ENCODE results near the gene ABCB4.

The ABCB4 gene

GRCh38 chr7:87475359-87476178 is at the start of gene ABCB4:
Gene ABCB4 (minus strand): TSS chr7:87475680. CDS start chr7:87475465, 215 bp downstream.
- DNase-seq (ENCODE audit: low read depth), result no peak

- no peak for DNase-seq (ENCODE audit: low read depth)
Observed at GRCh38 chr7:87518735-87519134, 43.3 kb upstream of the ABCB4 start.

- no peak for DNase-seq (ENCODE audit: low read depth)
Observed at GRCh38 chr7:87517891-87518290, 42.4 kb upstream of the ABCB4 start.

DNA sequence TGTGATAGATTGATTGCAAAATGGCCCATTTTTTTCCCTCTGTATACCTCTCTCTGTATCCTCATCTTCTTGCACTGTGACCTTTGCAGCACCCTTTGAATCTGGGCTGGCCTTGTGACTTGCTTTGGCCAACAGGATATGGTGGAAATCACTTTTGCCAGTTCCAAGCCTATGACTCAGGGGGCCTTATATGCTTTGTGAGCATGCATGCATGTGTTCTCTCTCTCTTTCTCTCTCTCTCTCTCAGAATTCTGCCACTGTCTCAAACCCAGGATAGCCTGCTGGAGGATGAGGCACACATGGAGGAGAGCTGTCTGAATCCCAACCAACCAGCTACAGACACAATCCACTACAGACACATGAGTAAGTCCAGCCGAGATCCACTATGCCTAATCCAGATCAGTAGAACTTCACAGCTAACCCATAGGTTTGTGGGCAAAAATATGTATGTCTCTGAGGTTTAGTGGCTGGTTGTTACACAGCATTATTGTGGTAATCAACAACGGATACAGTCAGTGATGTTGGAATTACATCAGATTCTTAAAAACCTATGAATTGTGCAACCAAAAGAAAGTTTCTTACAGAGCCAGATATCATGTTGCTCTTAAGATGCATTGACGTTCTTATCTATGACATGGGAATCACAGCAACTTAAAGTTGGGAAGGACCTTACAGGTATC is 41.8 kb upstream of the ABCB4 start:
- no peak for DNase-seq (ENCODE audit: low read depth)

DNA sequence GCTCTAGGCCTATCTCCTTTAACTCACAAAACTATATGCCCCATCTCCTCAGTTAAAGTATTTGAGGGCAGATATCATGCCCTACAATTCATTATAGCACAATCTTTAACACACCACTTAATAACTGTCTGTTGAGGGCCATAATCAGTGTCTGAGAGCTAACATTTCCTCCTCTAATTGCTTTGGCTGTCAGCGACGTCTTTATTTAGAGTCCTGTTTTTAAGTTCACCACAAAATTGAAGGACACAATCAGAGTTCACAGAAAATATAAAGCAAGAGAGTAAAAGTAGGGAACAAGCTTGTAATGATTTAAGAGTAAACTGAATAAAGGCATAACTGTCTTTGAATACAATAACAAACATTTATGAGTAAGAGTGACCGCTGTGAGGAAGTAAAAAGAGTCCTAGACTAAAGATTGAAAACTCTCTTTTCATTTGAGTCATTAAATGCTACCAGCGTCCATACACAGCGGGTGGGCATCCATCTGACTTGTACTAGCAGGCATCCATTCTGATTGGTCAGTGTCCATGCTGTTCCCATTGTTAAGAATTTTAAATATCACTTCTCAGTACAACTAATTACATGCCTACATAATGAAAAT is 38.4 kb upstream of the ABCB4 start:
- no peak for DNase-seq (ENCODE audit: low read depth)

GRCh38 chr7:87512906-87513305 is 37.4 kb upstream of the ABCB4 start:
- no peak for DNase-seq (ENCODE audit: low read depth)

GRCh38 chr7:87511510-87511909 is 36.0 kb upstream of the ABCB4 start:
- no peak for DNase-seq (ENCODE audit: low read depth)

DNA sequence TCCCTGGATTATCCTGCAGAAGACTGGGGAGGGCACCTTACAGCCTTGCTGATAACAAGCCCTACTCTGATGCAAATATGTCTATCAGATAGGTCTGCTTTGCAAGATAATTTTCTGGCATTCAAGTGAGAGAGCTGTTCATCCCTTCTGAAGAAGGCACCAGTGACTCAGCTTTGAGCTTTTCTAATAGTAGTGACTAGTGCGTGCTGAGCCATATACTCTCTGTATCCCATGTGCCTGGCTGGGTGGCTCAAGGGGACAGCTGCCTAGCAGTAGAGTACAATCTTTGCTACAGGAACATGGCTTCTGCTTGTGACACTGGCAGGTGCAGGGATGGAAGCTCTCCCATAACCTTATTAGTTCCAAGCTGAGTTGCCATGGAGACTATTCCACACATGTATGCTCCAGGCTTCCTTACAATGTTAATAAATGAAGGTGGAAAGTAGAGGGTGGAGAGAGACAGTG is 35.0 kb upstream of the ABCB4 start:
- DNase-seq (ENCODE audit: low read depth), result no peak

DNA sequence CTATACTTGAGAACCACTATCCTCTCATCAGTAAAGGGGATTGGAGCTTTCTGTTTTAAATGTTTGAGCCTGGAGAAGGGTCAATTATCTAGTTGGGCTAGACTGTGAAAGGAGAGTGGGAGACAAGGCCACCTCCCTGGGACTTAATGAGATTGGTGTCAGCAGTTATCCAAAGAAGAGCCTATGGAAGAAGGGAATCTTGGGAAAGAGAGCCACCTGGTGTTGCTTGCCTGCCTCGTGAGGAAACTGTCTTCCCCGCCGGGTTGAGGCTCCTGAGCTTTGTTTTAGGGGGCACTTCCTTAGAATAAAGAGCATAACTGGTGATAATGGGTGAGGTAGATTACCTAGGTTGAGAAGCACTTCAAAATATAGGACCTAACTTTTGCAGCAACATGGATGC is 32.0 kb upstream of the ABCB4 start:
- no peak for DNase-seq (ENCODE audit: low read depth)

DNA sequence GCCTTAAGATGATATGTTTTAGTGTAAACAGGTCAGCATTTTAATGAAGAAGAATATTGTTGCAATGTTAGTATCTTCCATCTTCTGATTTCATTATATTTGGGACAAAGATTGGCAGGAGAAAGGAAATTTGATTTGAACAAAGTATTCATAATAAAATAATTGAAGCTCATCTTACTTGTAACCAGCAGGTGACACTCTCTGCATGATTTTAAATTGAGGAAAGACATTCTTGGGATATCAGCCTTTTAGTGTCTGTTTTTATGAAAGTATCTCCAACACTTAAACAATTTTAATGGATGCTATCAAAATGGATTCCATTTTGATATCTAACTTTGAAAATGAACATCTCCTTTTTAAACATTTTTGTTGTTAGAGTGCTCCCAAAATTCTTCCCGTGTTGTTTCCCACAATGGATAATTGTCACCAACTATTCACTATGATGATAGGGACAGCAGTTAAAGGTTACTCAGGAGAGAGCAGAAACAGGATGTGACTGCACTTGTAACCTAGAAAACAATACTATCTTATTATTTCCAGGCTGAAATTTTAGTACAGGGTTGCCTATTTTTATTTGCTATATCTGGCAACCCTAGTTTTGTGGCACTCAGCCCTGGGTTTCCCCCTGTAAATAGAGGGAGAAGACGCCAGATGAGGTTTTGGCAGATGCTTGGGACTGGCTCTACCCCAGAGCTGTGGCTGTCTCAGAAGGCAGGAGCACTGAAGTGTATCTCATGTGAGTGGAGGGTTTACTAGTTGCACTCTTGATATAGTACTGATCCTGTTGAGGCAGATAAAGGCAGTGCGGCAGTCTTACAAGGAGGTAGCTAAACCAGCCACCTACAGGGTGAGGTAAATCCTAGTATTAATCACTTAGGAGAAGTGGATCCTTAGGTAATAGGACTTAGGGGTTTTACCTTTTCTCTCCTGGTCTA is 31.0 kb upstream of the ABCB4 start:
- no peak for DNase-seq (ENCODE audit: low read depth)

GRCh38 chr7:87505557-87506245 is 30.2 kb upstream of the ABCB4 start:
- DNase-seq (ENCODE audit: low read depth), result no peak

DNA sequence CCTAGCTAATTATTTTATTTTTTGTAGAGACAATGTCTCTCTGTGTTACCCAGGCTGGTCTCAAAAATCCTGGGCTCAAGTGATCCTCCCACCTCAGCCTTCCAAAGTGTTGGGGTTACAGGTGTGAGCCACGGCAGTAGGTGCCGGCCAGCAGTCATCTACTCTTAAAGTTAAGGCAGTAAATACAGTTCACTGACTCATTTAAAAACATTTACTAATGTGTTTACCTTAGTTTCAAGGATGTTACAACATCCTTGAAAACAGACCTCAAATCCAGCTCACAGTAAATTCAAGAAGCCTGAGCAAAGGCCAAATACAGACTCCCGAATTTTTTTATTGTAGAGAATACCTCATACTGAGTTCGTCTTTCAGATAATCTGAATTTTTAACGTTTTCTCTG is 29.6 kb upstream of the ABCB4 start:
- DNase-seq (ENCODE audit: low read depth), result no peak

- no peak for DNase-seq (ENCODE audit: low read depth)
Observed at GRCh38 chr7:87499494-87499893, 24.0 kb upstream of the ABCB4 start.

DNA sequence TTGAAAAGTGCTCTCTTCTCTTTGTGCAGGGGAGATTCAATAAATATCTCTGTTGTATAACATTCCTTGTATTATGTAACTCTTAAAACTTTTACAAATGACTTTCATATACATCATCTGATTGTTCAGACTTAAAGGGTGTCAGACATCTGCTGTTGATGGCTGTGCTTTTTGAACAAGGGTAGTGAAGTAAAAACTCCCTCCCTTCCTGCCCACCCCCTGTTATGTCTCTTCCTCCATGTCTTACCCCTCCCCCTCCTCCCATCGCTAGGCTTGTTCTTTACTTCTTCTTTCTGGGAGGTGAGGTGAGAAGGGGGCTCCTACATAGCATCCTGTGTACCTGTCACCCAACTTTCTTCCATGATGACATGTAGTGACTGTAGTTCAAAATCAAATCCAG is 23.4 kb upstream of the ABCB4 start:
- no peak for DNase-seq (ENCODE audit: low read depth)

DNA sequence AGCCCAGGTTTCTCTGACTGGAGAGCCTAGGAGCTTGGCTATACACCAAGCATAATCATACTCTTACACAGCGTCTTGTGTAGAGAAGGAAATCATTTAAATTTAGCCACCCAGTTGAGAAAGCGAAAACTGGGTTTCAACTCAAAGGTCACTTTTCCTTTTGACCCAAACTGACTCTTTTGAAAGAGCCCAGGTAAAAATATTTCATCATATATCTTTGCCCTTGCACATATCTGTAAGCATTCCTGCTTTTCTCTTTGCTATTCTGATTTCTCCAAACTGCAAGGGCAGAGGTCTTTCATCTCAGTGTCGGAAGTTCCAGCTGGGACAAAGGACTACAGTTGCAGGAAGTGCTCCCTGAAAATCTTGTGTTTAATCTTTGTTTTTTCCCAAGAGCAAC is 22.0 kb upstream of the ABCB4 start:
- DNase-seq (ENCODE audit: low read depth), result no peak

DNA sequence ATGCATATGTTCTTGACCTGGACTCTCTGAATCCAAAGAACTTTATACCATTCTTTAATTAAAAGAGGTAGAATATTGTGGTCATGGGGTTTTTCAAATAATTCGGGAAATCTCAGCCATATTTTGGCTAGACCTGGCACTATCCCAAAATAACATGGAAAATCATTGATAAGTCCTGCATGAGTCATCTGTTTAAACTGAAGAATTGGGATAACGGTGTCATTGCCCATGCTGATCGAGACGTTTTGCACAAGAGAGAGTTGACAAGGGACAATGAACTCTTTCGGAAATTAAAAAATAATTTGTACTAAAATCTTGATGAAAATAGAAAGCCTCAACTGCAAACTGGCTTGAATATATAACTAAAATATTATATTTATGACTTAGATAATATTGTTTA is 19.9 kb upstream of the ABCB4 start:
- DNase-seq (ENCODE audit: low read depth), result no peak

DNA sequence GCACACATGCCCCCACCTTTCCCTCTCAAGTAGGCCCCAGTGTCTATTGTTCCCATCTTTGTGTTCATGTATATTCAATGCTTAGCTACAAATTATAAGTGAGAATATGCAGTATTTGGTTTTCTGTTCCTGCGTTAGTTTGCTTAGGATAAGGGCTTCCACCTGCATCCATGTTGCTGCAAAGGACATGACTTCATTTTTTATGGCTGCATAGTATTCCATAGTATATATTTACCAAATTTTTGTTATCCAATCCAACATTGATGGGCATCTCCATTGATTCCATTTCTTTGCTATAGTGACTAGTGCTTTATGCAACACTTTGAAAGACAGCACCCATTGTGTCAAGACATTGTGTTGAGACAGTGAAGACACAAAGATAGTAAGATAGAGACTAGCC is 19.0 kb upstream of the ABCB4 start:
- no peak for DNase-seq (ENCODE audit: low read depth)

DNA sequence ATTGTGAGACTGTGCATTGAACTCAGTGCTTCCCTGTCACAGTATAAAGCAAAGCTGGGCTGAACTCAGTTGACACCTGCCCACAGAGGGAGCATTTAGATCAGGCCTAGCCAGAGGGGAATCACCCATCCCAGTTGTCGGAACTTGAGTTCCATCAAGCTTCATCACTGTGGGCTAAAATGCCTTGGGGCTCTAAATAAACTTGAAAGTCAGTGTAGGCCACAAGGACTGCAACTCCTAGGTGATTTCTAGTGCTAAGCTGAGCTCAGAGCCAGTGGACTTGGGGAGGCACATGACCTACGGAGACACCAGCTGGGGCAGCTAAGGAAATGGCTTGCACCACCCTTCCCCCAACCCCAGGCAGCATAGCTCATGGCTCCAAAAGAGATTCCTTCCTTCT is 7.7 kb upstream of the ABCB4 start:
- no peak for DNase-seq (ENCODE audit: low read depth)

GRCh38 chr7:87482115-87482514 is 6.6 kb upstream of the ABCB4 start:
- no peak for DNase-seq (ENCODE audit: low read depth)

DNA sequence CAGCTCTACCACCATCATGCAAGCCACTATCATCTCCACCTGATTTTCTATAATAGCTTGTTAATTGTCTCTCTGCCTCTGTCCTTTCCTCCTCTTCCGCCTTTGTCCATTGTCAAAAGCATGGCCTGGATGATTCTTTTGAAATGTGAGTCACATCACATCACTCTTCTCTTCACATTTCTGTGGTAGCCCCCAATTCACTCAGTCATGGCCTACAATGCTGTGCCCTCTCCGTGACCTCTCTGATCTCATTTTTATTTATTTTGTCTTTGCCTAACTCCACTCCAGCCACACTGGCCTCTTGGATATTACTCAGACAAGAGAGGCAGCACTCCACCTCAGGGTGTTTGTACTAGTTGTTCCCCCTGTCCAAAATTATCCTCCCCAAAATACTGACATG is 4.9 kb upstream of the ABCB4 start:
- no peak for DNase-seq (ENCODE audit: low read depth)

DNA sequence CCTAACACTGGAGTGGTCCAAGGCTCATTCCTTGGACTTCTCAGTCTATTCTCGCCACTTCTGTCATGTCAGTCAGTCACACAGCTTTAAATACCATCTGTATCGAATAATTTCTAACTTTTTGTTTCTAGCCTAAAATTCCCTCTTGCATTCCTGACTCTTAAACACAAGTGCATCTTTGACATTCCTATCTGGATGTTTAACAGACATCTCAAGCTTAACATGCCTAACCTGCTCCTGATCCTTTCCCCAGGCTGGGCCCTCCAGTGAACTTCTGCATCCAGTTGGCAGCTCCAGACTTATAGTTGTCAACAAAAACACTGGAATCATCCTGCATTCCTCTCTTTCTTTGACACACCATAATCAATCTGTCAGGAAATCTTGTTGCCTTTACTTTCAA is 4.5 kb upstream of the ABCB4 start:
- no peak for DNase-seq (ENCODE audit: low read depth)

- no peak for DNase-seq (ENCODE audit: low read depth)
Observed at GRCh38 chr7:87476179-87476557, 688 bp upstream of the ABCB4 start.

Data from CMK (cell line).